C4-2B (cell line): ENCODE measurements around the gene FCN2.

Source experiments
- ZFX ChIP-seq: fragments of 450-650 bp; IDR thresholded peaks from 2 replicates; pipeline ENCODE4 v1.6.1; 2017
- TF ChIP-seq, protein P1 (sequence below): fragments of 450-650 bp; conservative IDR thresholded peaks from 2 replicates; pipeline ENCODE4 v1.5.1; 2017; ENCODE audit warnings: mild to moderate bottlenecking

DNA sequence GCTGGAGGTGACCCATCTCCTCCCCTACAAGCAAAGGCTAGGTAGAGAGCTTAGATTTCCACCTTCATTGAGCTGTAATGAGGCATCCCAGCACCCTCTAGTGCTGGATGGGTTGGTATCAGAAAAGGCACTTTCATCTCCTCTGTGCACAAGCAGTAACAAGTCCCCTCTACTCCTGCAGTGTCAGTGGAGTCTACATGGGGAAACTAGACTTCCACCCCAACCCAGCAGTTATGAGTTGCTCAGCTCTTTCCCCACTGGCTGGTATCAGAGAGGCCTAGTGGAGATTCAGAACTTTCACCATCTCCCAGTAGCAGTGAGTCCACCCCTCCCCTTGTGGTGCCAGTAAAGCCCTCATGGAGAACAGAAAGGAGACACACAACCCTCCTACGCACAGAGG lies 19.2 kb downstream of the FCN2 start:
- TF ChIP-seq, protein P1, sequence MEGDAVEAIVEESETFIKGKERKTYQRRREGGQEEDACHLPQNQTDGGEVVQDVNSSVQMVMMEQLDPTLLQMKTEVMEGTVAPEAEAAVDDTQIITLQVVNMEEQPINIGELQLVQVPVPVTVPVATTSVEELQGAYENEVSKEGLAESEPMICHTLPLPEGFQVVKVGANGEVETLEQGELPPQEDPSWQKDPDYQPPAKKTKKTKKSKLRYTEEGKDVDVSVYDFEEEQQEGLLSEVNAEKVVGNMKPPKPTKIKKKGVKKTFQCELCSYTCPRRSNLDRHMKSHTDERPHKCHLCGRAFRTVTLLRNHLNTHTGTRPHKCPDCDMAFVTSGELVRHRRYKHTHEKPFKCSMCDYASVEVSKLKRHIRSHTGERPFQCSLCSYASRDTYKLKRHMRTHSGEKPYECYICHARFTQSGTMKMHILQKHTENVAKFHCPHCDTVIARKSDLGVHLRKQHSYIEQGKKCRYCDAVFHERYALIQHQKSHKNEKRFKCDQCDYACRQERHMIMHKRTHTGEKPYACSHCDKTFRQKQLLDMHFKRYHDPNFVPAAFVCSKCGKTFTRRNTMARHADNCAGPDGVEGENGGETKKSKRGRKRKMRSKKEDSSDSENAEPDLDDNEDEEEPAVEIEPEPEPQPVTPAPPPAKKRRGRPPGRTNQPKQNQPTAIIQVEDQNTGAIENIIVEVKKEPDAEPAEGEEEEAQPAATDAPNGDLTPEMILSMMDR = no peak
- TF ChIP-seq ZFX = no peak
